GM23338 (cell line): ENCODE measurements around the gene KDM5C. TPM values are rescaled to one million over a fixed set of nuclear protein-coding genes. Genes with fewer than 3 reads are reported as not detected.

Experiments used
- ATAC-seq: fragments of 200-7000 bp; cut with Tn5 transposase; 3 replicates; pipeline ENCODE4 v1.9.1; 2020
- DNase-seq: peaks from one replicate; pipeline ENCODE4 v3.0.0-alpha.2; 2015; ENCODE audit warnings: low spot score
- H2AFZ ChIP-seq: fragments of 200-600 bp; sonication (generic); 2 replicates; pipeline ENCODE4 v1.8.0; 2016; ENCODE audit warnings: antibody characterized with exemption, mild to moderate bottlenecking, moderate library complexity
- H3F3A ChIP-seq: fragments of 200-600 bp; sonication (generic); replicated peaks from 2 replicates; pipeline ENCODE4 v1.8.0; 2017; ENCODE audit warnings: antibody characterized with exemption, mixed run types, low read depth
- H3K27ac ChIP-seq: fragments of 200-600 bp; sonication (generic); 2 replicates; pipeline ENCODE4 v1.6.1; 2016; ENCODE audit warnings: low read depth
- H3K27me3 ChIP-seq: fragments of 200-600 bp; sonication (generic); 2 replicates; pipeline ENCODE4 v1.8.0; 2016; ENCODE audit warnings: mild to moderate bottlenecking, mixed run types, moderate library complexity; ENCODE audit not compliant: insufficient read depth
- H3K36me3 ChIP-seq: fragments of 200-600 bp; sonication (generic); 2 replicates; pipeline ENCODE4 v1.8.0; 2016; ENCODE audit warnings: mild to moderate bottlenecking; ENCODE audit not compliant: insufficient read depth
- H3K4me1 ChIP-seq: fragments of 200-600 bp; sonication (generic); 2 replicates; pipeline ENCODE4 v1.8.0; 2016; ENCODE audit warnings: mild to moderate bottlenecking, moderate library complexity; ENCODE audit not compliant: insufficient read depth
- H3K4me2 ChIP-seq: fragments of 200-600 bp; sonication (generic); 2 replicates; pipeline ENCODE4 v1.7.1; 2017; ENCODE audit warnings: mixed run types
- H3K4me3 ChIP-seq: fragments of 200-600 bp; sonication (generic); 2 replicates; pipeline ENCODE4 v1.6.1; 2016; ENCODE audit warnings: mixed run types
- H3K79me2 ChIP-seq: fragments of 200-600 bp; sonication (generic); replicated peaks from 2 replicates; pipeline ENCODE4 v1.8.0; 2017; ENCODE audit warnings: mild to moderate bottlenecking; ENCODE audit not compliant: insufficient read depth
- H3K9me2 ChIP-seq: fragments of 200-600 bp; sonication (generic); 2 replicates; pipeline ENCODE4 v1.8.0; 2017; ENCODE audit not compliant: insufficient read depth
- H4K20me1 ChIP-seq: fragments of 200-600 bp; sonication (generic); replicated peaks from 2 replicates; pipeline ENCODE4 v1.8.0; 2017; ENCODE audit warnings: mild to moderate bottlenecking; ENCODE audit not compliant: insufficient read depth
- H3K27ac Mint-ChIP-seq: 2 replicates; pipeline ENCODE4 v1.8.0; 2020; ENCODE audit warnings: inconsistent platforms, mild to moderate bottlenecking, moderate library complexity, mixed read lengths
- H3K27me3 Mint-ChIP-seq: 3 replicates; pipeline ENCODE4 v1.8.0; 2022; ENCODE audit warnings: low read depth, mild to moderate bottlenecking, moderate library complexity, mixed read lengths, inconsistent platforms; ENCODE audit not compliant: insufficient read depth, poor library complexity
- H3K36me3 Mint-ChIP-seq: 3 replicates; pipeline ENCODE4 v1.8.0; 2021; ENCODE audit warnings: low read depth, mild to moderate bottlenecking, inconsistent platforms, moderate library complexity, mixed read lengths
- H3K4me1 Mint-ChIP-seq: 3 replicates; pipeline ENCODE4 v1.8.0; 2020; ENCODE audit warnings: mild to moderate bottlenecking, inconsistent platforms, mixed read lengths
- H3K4me3 Mint-ChIP-seq: 3 replicates; pipeline ENCODE4 v1.8.0; 2021; ENCODE audit warnings: moderate library complexity, mild to moderate bottlenecking, inconsistent platforms, mixed read lengths
- H3K9me3 Mint-ChIP-seq: 3 replicates; pipeline ENCODE4 v1.8.0; 2020; ENCODE audit warnings: moderate library complexity, mild to moderate bottlenecking, inconsistent platforms, mixed read lengths
- CREB1 ChIP-seq: fragments of 250-450 bp; sonication (Bioruptor Pico); IDR thresholded peaks from 2 replicates; pipeline ENCODE4 v1.5.0; 2020; ENCODE audit warnings: low read depth, mild to moderate bottlenecking, moderate library complexity
- EZH2 ChIP-seq: fragments of 200-600 bp; sonication (generic); IDR thresholded peaks from one replicate; pipeline ENCODE4 v1.8.0; 2017; ENCODE audit warnings: antibody characterized with exemption, mild to moderate bottlenecking, low read depth; ENCODE audit not compliant: unreplicated experiment
- NANOG ChIP-seq: IDR thresholded peaks from 2 replicates; pipeline ENCODE4 v1.6.1; 2016; ENCODE audit warnings: antibody characterized with exemption, borderline replicate concordance
- POLR2AphosphoS5 ChIP-seq: IDR thresholded peaks from 2 replicates; pipeline ENCODE4 v1.6.1; 2016; ENCODE audit warnings: antibody characterized with exemption, low read depth
- STAT1 ChIP-seq: IDR thresholded peaks from one replicate; pipeline ENCODE4 v1.6.1; 2016; ENCODE audit warnings: antibody characterized with exemption; ENCODE audit not compliant: unreplicated experiment
- ZNF114 ChIP-seq: fragments of 250-450 bp; sonication (Bioruptor Pico); IDR thresholded peaks from 2 replicates; pipeline ENCODE4 v1.5.0; 2020; ENCODE audit warnings: mild to moderate bottlenecking, moderate library complexity
- ZNF331 ChIP-seq: fragments of 250-450 bp; sonication (Bioruptor Pico); IDR thresholded peaks from 2 replicates; pipeline ENCODE4 v1.5.0; 2020; ENCODE audit warnings: low read depth, mild to moderate bottlenecking, moderate library complexity
- ZNF462 ChIP-seq: fragments of 250-450 bp; sonication (Bioruptor Pico); IDR thresholded peaks from 2 replicates; pipeline ENCODE4 v1.5.0; 2020; ENCODE audit warnings: mild to moderate bottlenecking, moderate library complexity
- polyA plus RNA-seq: library from polyadenylated mRNA; unstranded; fragments of >200 nt; fragmentation: Nextera tagmentation; extraction: Ambion mirVana; gene quantifications from 2 replicates; pipeline ENCODE4 v1.2.1, GENCODE V29; 2016
- total RNA-seq: library from RNA; depleted of rRNA; stranded (reverse); fragments of >200 nt; shearing (Covaris generic); gene quantifications from 2 replicates; pipeline ENCODE4 v1.2.3, GENCODE V29; 2014
- TF ChIP-seq, protein P1 (sequence below), 2 experiments: fragments of 200-600 bp in 1 of 2; sonication (generic) in 1 of 2; conservative IDR thresholded peaks; 2 replicates each; pipeline versions ENCODE4 v1.5.1 to v1.6.1; 2016 to 2017; ENCODE audit warnings: antibody characterized with exemption in 2 of 2, low read depth in 2 of 2, mild to moderate bottlenecking in 2 of 2, moderate library complexity in 1 of 2
- TF ChIP-seq, protein P2 (sequence below): IDR thresholded peaks from 2 replicates; pipeline ENCODE4 v1.6.1; 2016; ENCODE audit warnings: antibody characterized with exemption
- TF ChIP-seq, protein P3 (sequence below): IDR thresholded peaks from one replicate; pipeline ENCODE4 v1.6.1; 2018; ENCODE audit warnings: antibody characterized with exemption; ENCODE audit not compliant: unreplicated experiment

KDM5C gene
- total and polyA plus RNA-seq, 2 experiments from 2014 or later, result 20.3 to 173 TPM

- TF ChIP-seq, protein P1, sequence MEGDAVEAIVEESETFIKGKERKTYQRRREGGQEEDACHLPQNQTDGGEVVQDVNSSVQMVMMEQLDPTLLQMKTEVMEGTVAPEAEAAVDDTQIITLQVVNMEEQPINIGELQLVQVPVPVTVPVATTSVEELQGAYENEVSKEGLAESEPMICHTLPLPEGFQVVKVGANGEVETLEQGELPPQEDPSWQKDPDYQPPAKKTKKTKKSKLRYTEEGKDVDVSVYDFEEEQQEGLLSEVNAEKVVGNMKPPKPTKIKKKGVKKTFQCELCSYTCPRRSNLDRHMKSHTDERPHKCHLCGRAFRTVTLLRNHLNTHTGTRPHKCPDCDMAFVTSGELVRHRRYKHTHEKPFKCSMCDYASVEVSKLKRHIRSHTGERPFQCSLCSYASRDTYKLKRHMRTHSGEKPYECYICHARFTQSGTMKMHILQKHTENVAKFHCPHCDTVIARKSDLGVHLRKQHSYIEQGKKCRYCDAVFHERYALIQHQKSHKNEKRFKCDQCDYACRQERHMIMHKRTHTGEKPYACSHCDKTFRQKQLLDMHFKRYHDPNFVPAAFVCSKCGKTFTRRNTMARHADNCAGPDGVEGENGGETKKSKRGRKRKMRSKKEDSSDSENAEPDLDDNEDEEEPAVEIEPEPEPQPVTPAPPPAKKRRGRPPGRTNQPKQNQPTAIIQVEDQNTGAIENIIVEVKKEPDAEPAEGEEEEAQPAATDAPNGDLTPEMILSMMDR (conservative IDR thresholded peaks at IDR 0.05; ENCODE audit: low read depth in 2 of 2), result no peak
- TF ChIP-seq CREB1 (CRISPR knock-in tag) (no peak), POLR2AphosphoS5 (no peak), ZNF114 (no peak)
- TF ChIP-seq, protein P2, sequence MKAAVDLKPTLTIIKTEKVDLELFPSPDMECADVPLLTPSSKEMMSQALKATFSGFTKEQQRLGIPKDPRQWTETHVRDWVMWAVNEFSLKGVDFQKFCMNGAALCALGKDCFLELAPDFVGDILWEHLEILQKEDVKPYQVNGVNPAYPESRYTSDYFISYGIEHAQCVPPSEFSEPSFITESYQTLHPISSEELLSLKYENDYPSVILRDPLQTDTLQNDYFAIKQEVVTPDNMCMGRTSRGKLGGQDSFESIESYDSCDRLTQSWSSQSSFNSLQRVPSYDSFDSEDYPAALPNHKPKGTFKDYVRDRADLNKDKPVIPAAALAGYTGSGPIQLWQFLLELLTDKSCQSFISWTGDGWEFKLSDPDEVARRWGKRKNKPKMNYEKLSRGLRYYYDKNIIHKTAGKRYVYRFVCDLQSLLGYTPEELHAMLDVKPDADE, result no peak
Observed at GRCh38 chrX:53237056-53237455, 12.0 kb upstream of the KDM5C start (continued).

DNA sequence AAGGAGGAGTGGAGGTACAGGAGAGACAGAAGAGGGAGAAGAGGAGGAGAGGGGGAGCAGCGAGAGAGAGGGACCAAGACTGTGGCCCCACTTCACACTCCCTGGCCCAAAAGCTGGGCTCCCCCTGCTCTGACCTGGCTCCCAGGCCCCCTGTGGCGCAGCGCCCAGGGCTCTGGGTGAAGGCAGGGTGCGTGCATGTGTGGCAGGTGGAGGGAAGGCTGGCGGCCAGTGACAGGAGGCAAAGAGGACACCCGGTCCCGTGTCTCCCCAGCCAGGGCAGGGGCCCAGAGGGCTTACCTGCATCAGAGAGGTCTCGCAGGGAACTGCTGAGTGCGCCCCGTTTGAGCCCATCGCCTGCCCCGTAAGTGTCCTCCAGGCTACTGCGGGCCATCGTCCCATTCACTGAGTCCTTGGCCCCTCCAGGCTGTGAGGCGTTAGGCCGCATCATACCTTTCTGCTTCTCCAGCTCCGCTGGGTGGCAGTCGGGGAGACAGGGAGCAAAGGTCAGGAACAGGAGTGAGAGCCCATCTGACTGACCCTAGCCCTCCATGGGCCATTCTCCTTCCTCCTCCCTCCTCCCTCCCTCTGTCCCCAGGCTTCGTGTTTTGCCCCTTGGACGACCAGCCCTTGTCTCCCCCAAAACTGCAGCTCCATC is 11.1 kb upstream of the KDM5C start:
- no peaks in the 10 kb centered on the region for H4K20me1 ChIP-seq
- ATAC-seq (no peak), DNase-seq (no peak)
- Mint-ChIP-seq H3K4me1 (peaks cover under 1% of the 10 kb centered on the region; the same call in 1 of the 3 replicates), H3K4me3 (no peak overlapping the region), H3K9me3 (no peaks in the 10 kb centered on the region), H3K36me3 (peaks cover 15% of the 10 kb centered on the region), H3K27me3 (peaks cover 6% of the 10 kb centered on the region), H3K27ac (no peak overlapping the region)
- H3K4me3 ChIP-seq, result no peak overlapping the region
- no peaks in the 10 kb centered on the region; the same call in 1 of the 2 replicates for H3K36me3 ChIP-seq
- H3K9me2 ChIP-seq, result no peaks in the 10 kb centered on the region
- H3K27me3 ChIP-seq, result no peaks in the 10 kb centered on the region
- no peak overlapping the region for H3K4me2 ChIP-seq
- H3F3A ChIP-seq, result no peaks in the 10 kb centered on the region
- no peak overlapping the region for H2AFZ ChIP-seq
- no peaks in the 10 kb centered on the region for H3K4me1 ChIP-seq
- no peak overlapping the region for H3K27ac ChIP-seq
- no peaks in the 10 kb centered on the region for H3K79me2 ChIP-seq
- TF ChIP-seq ZNF114 (no peak), ZNF462 (no peak), ZNF331 (CRISPR knock-in tag) (no peak), EZH2 (no peak), POLR2AphosphoS5 (no peak), NANOG (no peak), STAT1 (no peak)
- TF ChIP-seq, protein P3, sequence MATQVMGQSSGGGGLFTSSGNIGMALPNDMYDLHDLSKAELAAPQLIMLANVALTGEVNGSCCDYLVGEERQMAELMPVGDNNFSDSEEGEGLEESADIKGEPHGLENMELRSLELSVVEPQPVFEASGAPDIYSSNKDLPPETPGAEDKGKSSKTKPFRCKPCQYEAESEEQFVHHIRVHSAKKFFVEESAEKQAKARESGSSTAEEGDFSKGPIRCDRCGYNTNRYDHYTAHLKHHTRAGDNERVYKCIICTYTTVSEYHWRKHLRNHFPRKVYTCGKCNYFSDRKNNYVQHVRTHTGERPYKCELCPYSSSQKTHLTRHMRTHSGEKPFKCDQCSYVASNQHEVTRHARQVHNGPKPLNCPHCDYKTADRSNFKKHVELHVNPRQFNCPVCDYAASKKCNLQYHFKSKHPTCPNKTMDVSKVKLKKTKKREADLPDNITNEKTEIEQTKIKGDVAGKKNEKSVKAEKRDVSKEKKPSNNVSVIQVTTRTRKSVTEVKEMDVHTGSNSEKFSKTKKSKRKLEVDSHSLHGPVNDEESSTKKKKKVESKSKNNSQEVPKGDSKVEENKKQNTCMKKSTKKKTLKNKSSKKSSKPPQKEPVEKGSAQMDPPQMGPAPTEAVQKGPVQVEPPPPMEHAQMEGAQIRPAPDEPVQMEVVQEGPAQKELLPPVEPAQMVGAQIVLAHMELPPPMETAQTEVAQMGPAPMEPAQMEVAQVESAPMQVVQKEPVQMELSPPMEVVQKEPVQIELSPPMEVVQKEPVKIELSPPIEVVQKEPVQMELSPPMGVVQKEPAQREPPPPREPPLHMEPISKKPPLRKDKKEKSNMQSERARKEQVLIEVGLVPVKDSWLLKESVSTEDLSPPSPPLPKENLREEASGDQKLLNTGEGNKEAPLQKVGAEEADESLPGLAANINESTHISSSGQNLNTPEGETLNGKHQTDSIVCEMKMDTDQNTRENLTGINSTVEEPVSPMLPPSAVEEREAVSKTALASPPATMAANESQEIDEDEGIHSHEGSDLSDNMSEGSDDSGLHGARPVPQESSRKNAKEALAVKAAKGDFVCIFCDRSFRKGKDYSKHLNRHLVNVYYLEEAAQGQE, result no peak
